GM21737 (cell line): ENCODE results near the gene TTC39B.
"Not testable (repeated sequence)": the region's sequence is repeated elsewhere in the genome, so short reads cannot be mapped to it uniquely, and the experiment has no call there.

ENCODE experiments used
- ATAC-seq: cut with Tn5 transposase; IDR thresholded peaks from one replicate; pipeline ENCODE4 v1.9.1; 2021; ENCODE audit warnings: mild to moderate bottlenecking, moderate library complexity; ENCODE audit not compliant: unreplicated experiment

TTC39B gene

GRCh38 chr9:15306757-15307522 is at the start of gene TTC39B:
Gene TTC39B, minus strand, starts transcription at chr9:15307216. Its CDS starts 91 bp downstream, at chr9:15307125.
- peak; percentile 96 for ATAC-seq

GRCh38 chr9:15355669-15356068 is 48.7 kb upstream of the TTC39B start:
- no peak for ATAC-seq

- no peak for ATAC-seq
These were observed 47.7 kb upstream of the TTC39B start for GRCh38 chr9:15354713-15355112.

GRCh38 chr9:15353892-15354291 is 46.9 kb upstream of the TTC39B start:
- no peak for ATAC-seq

GRCh38 chr9:15352306-15352705 is 45.3 kb upstream of the TTC39B start:
- no peak for ATAC-seq

- no peak for ATAC-seq
These were observed 43.1 kb upstream of the TTC39B start for GRCh38 chr9:15349892-15350761.

GRCh38 chr9:15346837-15347236 is 39.8 kb upstream of the TTC39B start:
- ATAC-seq = no peak

- ATAC-seq = no peak
These were observed 37.2 kb upstream of the TTC39B start for GRCh38 chr9:15344191-15344590.

- no peak for ATAC-seq
These were observed 26.4 kb upstream of the TTC39B start for GRCh38 chr9:15333376-15333881.

- ATAC-seq = no peak
These were observed 25.9 kb upstream of the TTC39B start for GRCh38 chr9:15332939-15333338.

- no peak for ATAC-seq
These were observed 22.6 kb upstream of the TTC39B start for GRCh38 chr9:15329539-15330109.

- no peak for ATAC-seq
These were observed 21.9 kb upstream of the TTC39B start for GRCh38 chr9:15328946-15329345.

- ATAC-seq = not testable (repeated sequence)
These were observed 15.7 kb upstream of the TTC39B start for GRCh38 chr9:15322695-15323094.

GRCh38 chr9:15319661-15320060 is 12.6 kb upstream of the TTC39B start:
- ATAC-seq = not testable (repeated sequence)

GRCh38 chr9:15317836-15318235 is 10.8 kb upstream of the TTC39B start:
- no peak for ATAC-seq

- no peak for ATAC-seq
These were observed 4.6 kb upstream of the TTC39B start for GRCh38 chr9:15311607-15312006.

GRCh38 chr9:15310107-15310850 is 3.3 kb upstream of the TTC39B start:
- ATAC-seq = no peak

GRCh38 chr9:15308511-15308910 is 1.5 kb upstream of the TTC39B start:
- no peak for ATAC-seq

GRCh38 chr9:15307523-15307841 is 466 bp upstream of the TTC39B start:
- peak; percentile 30 for ATAC-seq

- no peak for ATAC-seq
These were observed 804 bp downstream of the TTC39B start for GRCh38 chr9:15306068-15306756.
